Liver (tissue), 9 donors: ENCODE data around the gene SGPP1. TPM values are rescaled to one million over a fixed set of nuclear protein-coding genes. Genes with fewer than 3 reads are reported as not detected.
"Not testable (repeated sequence)": the region's sequence is repeated elsewhere in the genome, so short reads cannot be mapped to it uniquely, and the experiment has no call there.

ENCODE experiments used
- DNase-seq: peaks from one replicate; pipeline ENCODE4 v3.0.0-alpha.2; 2017; ENCODE audit warnings: low spot score
- H3K27ac ChIP-seq, 2 donors: one replicate each; pipeline ENCODE4 v1.7.0; 2013; ENCODE audit warnings: inconsistent platforms in 2 of 2, low read length in 2 of 2, control low read depth in 1 of 2, low read depth in 1 of 2, mild to moderate bottlenecking in 1 of 2
- H3K27me3 ChIP-seq, 4 donors: one replicate each; pipeline versions ENCODE4 v1.6.1 to v1.7.0; 2013; ENCODE audit warnings: low read length in 3 of 4, inconsistent platforms in 1 of 4, mild to moderate bottlenecking in 1 of 4, moderate library complexity in 1 of 4; ENCODE audit not compliant: control insufficient read depth in 4 of 4, insufficient read depth in 4 of 4
- H3K36me3 ChIP-seq, 4 donors: one replicate each; pipeline versions ENCODE4 v1.6.1 to v1.7.0; 2013; ENCODE audit warnings: low read length in 3 of 4, mild to moderate bottlenecking in 3 of 4, low read depth in 1 of 4, moderate library complexity in 1 of 4; ENCODE audit not compliant: control insufficient read depth in 4 of 4, insufficient read depth in 3 of 4
- H3K4me1 ChIP-seq, 4 donors: one replicate each; pipeline versions ENCODE4 v1.6.1 to v1.7.0; 2013; ENCODE audit warnings: low read length in 3 of 4, mild to moderate bottlenecking in 3 of 4, moderate library complexity in 1 of 4; ENCODE audit not compliant: control insufficient read depth in 4 of 4, insufficient read depth in 4 of 4
- H3K4me3 ChIP-seq, 3 donors: one replicate each; pipeline versions ENCODE4 v1.6.1 to v1.7.0; 2013; ENCODE audit warnings: low read length in 3 of 3, control low read depth in 1 of 3, low read depth in 1 of 3, mild to moderate bottlenecking in 1 of 3
- H3K9ac ChIP-seq, 2 donors: one replicate each; pipeline ENCODE4 v1.7.0; 2013; ENCODE audit warnings: low read length in 2 of 2, mild to moderate bottlenecking in 2 of 2, moderate library complexity in 2 of 2, control low read depth in 1 of 2, low read depth in 1 of 2
- H3K9me3 ChIP-seq, 4 donors: one replicate each; pipeline versions ENCODE4 v1.6.1 to v1.7.0; 2013; ENCODE audit warnings: low read length in 3 of 4; ENCODE audit not compliant: control insufficient read depth in 4 of 4
- ATF3 ChIP-seq: IDR thresholded peaks from 2 replicates; pipeline ENCODE4 v1.6.1; 2016; ENCODE audit warnings: antibody characterized with exemption
- CTCF ChIP-seq: fragments of 150-350 bp; IDR thresholded peaks from 2 replicates; pipeline ENCODE4 v1.5.1; 2017; ENCODE audit warnings: improper control_type of control experiment, low read depth, low read length; ENCODE audit not compliant: missing input control
- EGR1 ChIP-seq, 2 donors: IDR thresholded peaks; 2 replicates each; pipeline ENCODE4 v1.6.1; 2016 to 2018; ENCODE audit warnings: antibody characterized with exemption in 2 of 2, low read depth in 2 of 2
- FOXA2 ChIP-seq: IDR thresholded peaks from 2 replicates; pipeline ENCODE4 v1.6.1; 2016; ENCODE audit warnings: antibody characterized with exemption
- GABPA ChIP-seq, 2 donors: IDR thresholded peaks in 1 of 2; conservative IDR thresholded peaks in 1 of 2; 2 replicates each; pipeline ENCODE4 v1.6.1; 2016; ENCODE audit warnings: antibody characterized with exemption in 2 of 2, mild to moderate bottlenecking in 1 of 2, moderate library complexity in 1 of 2
- HNF4A ChIP-seq, 2 donors: conservative IDR thresholded peaks; 2 replicates each; pipeline ENCODE4 v1.6.1; 2016; ENCODE audit warnings: antibody characterized with exemption in 2 of 2, mild to moderate bottlenecking in 2 of 2
- HNF4G ChIP-seq: IDR thresholded peaks from 2 replicates; pipeline ENCODE4 v1.6.1; 2016; ENCODE audit warnings: antibody characterized with exemption
- JUND ChIP-seq, 2 donors: IDR thresholded peaks; 2 replicates each; pipeline ENCODE4 v1.6.1; 2016; ENCODE audit warnings: antibody characterized with exemption in 2 of 2
- MAX ChIP-seq: IDR thresholded peaks from 2 replicates; pipeline ENCODE4 v1.6.1; 2016; ENCODE audit warnings: antibody characterized with exemption
- NR2F2 ChIP-seq: IDR thresholded peaks from 2 replicates; pipeline ENCODE4 v1.6.1; 2016; ENCODE audit warnings: antibody characterized with exemption
- RAD21 ChIP-seq, 2 donors: IDR thresholded peaks; 2 replicates each; pipeline ENCODE4 v1.6.1; 2016; ENCODE audit warnings: antibody characterized with exemption in 2 of 2, mild to moderate bottlenecking in 2 of 2
- REST ChIP-seq: IDR thresholded peaks from 2 replicates; pipeline ENCODE4 v1.6.1; 2016; ENCODE audit warnings: antibody characterized with exemption, mild to moderate bottlenecking
- RXRA ChIP-seq, 2 donors: IDR thresholded peaks; 2 replicates each; pipeline ENCODE4 v1.6.1; 2017 to 2018; ENCODE audit warnings: antibody characterized with exemption in 2 of 2, mild to moderate bottlenecking in 1 of 2
- SP1 ChIP-seq: IDR thresholded peaks from 2 replicates; pipeline ENCODE4 v1.6.1; 2018; ENCODE audit warnings: antibody characterized with exemption, mild to moderate bottlenecking
- TAF1 ChIP-seq: conservative IDR thresholded peaks from 2 replicates; pipeline ENCODE4 v1.6.1; 2016; ENCODE audit warnings: antibody characterized with exemption, mild to moderate bottlenecking
- YY1 ChIP-seq: IDR thresholded peaks from 2 replicates; pipeline ENCODE4 v1.6.1; 2016; ENCODE audit warnings: antibody characterized with exemption, mild to moderate bottlenecking
- ZBTB33 ChIP-seq: IDR thresholded peaks from 2 replicates; pipeline ENCODE4 v1.6.1; 2016; ENCODE audit warnings: antibody characterized with exemption
- WGBS: extraction: QIAGEN DNeasy Blood & Tissue Kit; methylation state at CpG from one replicate; pipeline ENCODE4 v1.1.7; 2013; 5-methylcytosine and 5-hydroxymethylcytosine counted together
- polyA plus RNA-seq, 2 donors: library from polyadenylated mRNA; stranded (reverse) in 1 of 2; unstranded in 1 of 2; fragments of 200-250 nt in 1 of 2; fragments of >200 nt in 1 of 2; fragmentation: Nextera tagmentation in 1 of 2; extraction: Ambion mirVana in 1 of 2; gene quantifications; one replicate each; pipeline versions ENCODE4 v1.2.1 to v1.2.3, GENCODE V29; 2013 to 2015
- total RNA-seq, 2 donors: library from RNA; depleted of rRNA; stranded (reverse); fragments of >200 nt; gene quantifications; one replicate each; pipeline ENCODE4 v1.2.3, GENCODE V29; 2014
- donor health status: healthy.
- donor health status: healthy.
- donor health status: healthy.
- donor health status: healthy.
- donor health status: healthy.

The SGPP1 gene
- total and polyA plus RNA-seq, 4 donors, result 12.3 to 32.3 (median 15.6) TPM

- no peaks in the 10 kb centered on the region for H3K36me3 ChIP-seq
- no peaks in the 10 kb centered on the region for H3K27me3 ChIP-seq
- no peak overlapping the region for H3K9ac ChIP-seq
- no peak for TF ChIP-seq HNF4G
- no peak for TF ChIP-seq RAD21 (IDR thresholded peaks at IDR 0.05)
- no peak for TF ChIP-seq TAF1
- no peak for TF ChIP-seq FOXA2
- TF ChIP-seq REST, result no peak
- TF ChIP-seq ZBTB33, result no peak
- no peak for TF ChIP-seq JUND (IDR thresholded peaks at IDR 0.05)
- no peak for TF ChIP-seq EGR1 (IDR thresholded peaks at IDR 0.05; ENCODE audit: low read depth in 2 of 2)
- TF ChIP-seq HNF4A (conservative IDR thresholded peaks at IDR 0.05), result no peak
- peaks cover 0 to 7% (median under 1%) of the 10 kb centered on the region in 4 donors for H3K4me1 ChIP-seq
- no peak for DNase-seq
- no peak overlapping the region for H3K27ac ChIP-seq
- H3K9me3 ChIP-seq, result no peaks in the 10 kb centered on the region
- WGBS, result 89% methylated on average over 12 of the region's 12 CpGs
- no peak overlapping the region for H3K4me3 ChIP-seq
Observed at GRCh38 chr14:63663428-63664341, 64.2 kb downstream of the SGPP1 start.

- TF ChIP-seq YY1, result no peak
- TF ChIP-seq NR2F2, result no peak
- TF ChIP-seq ZBTB33, result no peak
- TF ChIP-seq ATF3, result no peak
- TF ChIP-seq SP1, result no peak
- no peak for TF ChIP-seq FOXA2
- TF ChIP-seq JUND (IDR thresholded peaks at IDR 0.05), result no peak
- no peak for TF ChIP-seq RXRA (IDR thresholded peaks at IDR 0.05)
- no peak for TF ChIP-seq GABPA (IDR thresholded peaks at IDR 0.05 in 1 of 2, conservative IDR thresholded peaks at IDR 0.05 in 1 of 2)
- no peak for TF ChIP-seq MAX
- TF ChIP-seq RAD21 (IDR thresholded peaks at IDR 0.05), result no peak
- no peak for TF ChIP-seq CTCF
- no peak for TF ChIP-seq HNF4A (conservative IDR thresholded peaks at IDR 0.05)
- Histone ChIP-seq H3K9ac (no peak overlapping the region), H3K9me3 (no peaks in the 10 kb centered on the region), H3K4me3 (no peak overlapping the region), H3K27me3 (no peaks in the 10 kb centered on the region), H3K4me1 (peaks cover 0 to 7% (median under 1%) of the 10 kb centered on the region in 4 donors), H3K27ac (no peak overlapping the region), H3K36me3 (no peaks in the 10 kb centered on the region)
- 92% methylated on average over 8 of the region's 8 CpGs for WGBS
- no peak for DNase-seq
Observed at GRCh38 chr14:63662776-63663175, 65.1 kb downstream of the SGPP1 start.

GRCh38 chr14:63661881-63662280 lies 66.0 kb downstream of the SGPP1 start:
- not testable (repeated sequence) for H3K36me3 ChIP-seq, H3K27me3 ChIP-seq, DNase-seq, H3K4me3 ChIP-seq, H3K27ac ChIP-seq, H3K9ac ChIP-seq, H3K4me1 ChIP-seq, H3K9me3 ChIP-seq
- WGBS, result 97% methylated on average over 10 of the region's 10 CpGs
